ENCODE data around the gene CPNE5. TPM values are rescaled to one million over a fixed set of nuclear protein-coding genes. Genes with fewer than 3 reads are reported as not detected.

CPNE5 gene
- total RNA-seq, 1 donor from 2014 or later: 1.2 TPM

GRCh38 chr6:36694616-36695015 lies 144.6 kb downstream of the CPNE5 start:
- no peaks in the 10 kb centered on the region for H3K36me3 Mint-ChIP-seq
- peaks cover 8% of the 10 kb centered on the region for H3K27me3 Mint-ChIP-seq (ENCODE audit: low read depth)
- no peak overlapping the region for H3K27ac Mint-ChIP-seq
- no peaks in the 10 kb centered on the region for H3K4me1 Mint-ChIP-seq
- no peak for DNase-seq (ENCODE audit: low spot score in 2 of 2, unreplicated experiment in 2 of 2)
- no peak for TF ChIP-seq CTCF (IDR thresholded peaks at IDR 0.05; ENCODE audit: unreplicated experiment)
- H3K4me3 Mint-ChIP-seq: no peak overlapping the region
- peaks cover 8% of the 10 kb centered on the region for H3K9me3 Mint-ChIP-seq

DNA sequence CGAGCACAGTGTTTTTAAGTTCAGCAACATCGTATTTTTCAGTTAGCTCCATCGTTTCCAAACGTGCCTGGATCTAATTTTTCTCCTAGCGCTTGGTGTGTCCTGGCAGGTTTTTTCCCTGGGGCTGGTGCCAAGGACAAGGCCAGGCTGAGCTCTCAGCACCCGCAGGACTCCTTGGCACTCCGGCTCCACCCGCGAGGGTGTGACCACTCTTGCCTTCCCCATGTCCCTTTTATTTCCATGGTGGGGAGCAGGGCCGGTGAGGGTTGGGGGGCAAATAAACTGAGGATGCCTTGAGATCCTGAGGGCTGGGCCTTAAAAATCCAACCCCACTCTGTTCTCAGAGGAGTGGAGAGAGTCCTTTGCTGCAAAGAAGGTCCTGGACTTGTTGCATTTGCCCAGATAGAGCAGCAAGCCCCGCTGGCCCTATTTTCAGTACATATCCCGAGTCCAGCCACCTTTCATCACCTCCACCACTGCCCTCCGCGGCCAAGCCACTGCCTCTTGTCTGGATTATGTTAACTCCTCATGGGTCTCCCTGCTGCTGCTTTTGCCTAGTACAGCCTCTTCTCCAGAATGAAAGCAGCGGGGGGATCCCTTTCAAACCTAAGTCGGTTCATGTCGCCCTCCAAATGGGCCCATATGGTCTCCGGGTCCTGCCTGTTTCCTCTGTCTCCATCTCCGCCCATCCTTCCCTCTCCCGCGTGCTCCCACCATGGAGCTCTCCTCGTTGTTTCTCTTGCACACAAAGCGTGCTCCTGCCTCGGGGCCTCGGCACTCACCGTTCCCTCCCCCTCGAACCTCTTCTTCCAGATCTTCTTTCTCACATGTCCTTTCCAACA lies 146.2 kb downstream of the CPNE5 start:
- Mint-ChIP-seq H3K4me3 (no peak overlapping the region), H3K27me3 (ENCODE audit: low read depth) (no peaks in the 10 kb centered on the region), H3K4me1 (no peaks in the 10 kb centered on the region), H3K36me3 (no peaks in the 10 kb centered on the region), H3K9me3 (peaks cover 8% of the 10 kb centered on the region), H3K27ac (no peak overlapping the region)
- no peak for DNase-seq (ENCODE audit: low spot score in 2 of 2, unreplicated experiment in 2 of 2)
- no peak for TF ChIP-seq CTCF (IDR thresholded peaks at IDR 0.05; ENCODE audit: unreplicated experiment)

DNA sequence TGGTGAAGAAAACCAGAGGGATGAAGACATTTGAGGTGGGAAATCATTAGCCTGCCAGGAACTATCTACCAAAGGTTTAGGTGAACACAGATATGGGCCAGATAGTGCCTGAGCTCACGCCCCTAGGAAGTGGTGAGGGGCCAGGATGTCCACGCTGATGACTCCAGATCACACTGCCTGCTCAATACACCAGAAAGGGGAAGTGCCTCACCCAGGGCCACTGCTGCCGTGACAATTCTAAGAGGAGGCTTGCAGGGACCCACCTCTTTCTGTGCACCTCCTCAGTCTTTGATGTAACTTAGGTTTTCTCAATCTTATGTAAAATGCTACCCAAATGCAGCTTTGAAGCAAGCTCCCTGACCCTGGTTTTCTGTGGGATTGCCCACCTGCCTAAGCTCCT lies 147.0 kb downstream of the CPNE5 start:
- DNase-seq (ENCODE audit: low spot score in 2 of 2, unreplicated experiment in 2 of 2): no peak
- no peaks in the 10 kb centered on the region for H3K36me3 Mint-ChIP-seq
- no peak overlapping the region for H3K27ac Mint-ChIP-seq
- peaks cover 8% of the 10 kb centered on the region for H3K9me3 Mint-ChIP-seq
- H3K4me3 Mint-ChIP-seq: no peak overlapping the region
- TF ChIP-seq CTCF (IDR thresholded peaks at IDR 0.05; ENCODE audit: unreplicated experiment): no peak
- H3K4me1 Mint-ChIP-seq: no peaks in the 10 kb centered on the region
- H3K27me3 Mint-ChIP-seq (ENCODE audit: low read depth): no peaks in the 10 kb centered on the region

DNA sequence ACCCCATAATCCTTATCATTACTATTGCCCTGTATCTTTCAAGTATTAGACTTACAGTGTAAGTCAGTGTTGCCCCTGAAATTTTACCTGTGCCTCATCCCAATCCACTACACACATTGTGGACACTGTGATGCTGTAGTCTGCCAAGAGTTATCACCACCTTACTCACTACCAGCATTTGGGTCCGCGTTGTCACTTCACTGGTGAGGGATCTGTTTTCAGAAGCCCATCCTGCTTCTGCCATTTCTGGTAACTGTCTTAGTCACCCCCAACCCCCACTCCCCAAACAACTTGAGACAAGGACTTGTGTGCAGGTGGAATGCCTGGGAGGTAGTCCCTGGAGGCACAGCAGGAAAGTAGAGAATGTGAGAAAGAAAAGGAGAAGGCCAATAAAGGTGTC lies 147.6 kb downstream of the CPNE5 start:
- Mint-ChIP-seq H3K4me1 (no peaks in the 10 kb centered on the region), H3K4me3 (no peak overlapping the region), H3K36me3 (peaks cover 2% of the 10 kb centered on the region), H3K27ac (no peak overlapping the region), H3K27me3 (ENCODE audit: low read depth) (no peaks in the 10 kb centered on the region), H3K9me3 (peaks cover 8% of the 10 kb centered on the region)
- no peak for DNase-seq (ENCODE audit: low spot score in 2 of 2, unreplicated experiment in 2 of 2)
- no peak for TF ChIP-seq CTCF (IDR thresholded peaks at IDR 0.05; ENCODE audit: unreplicated experiment)

- Mint-ChIP-seq H3K9me3 (peaks cover 8% of the 10 kb centered on the region), H3K27me3 (ENCODE audit: low read depth) (no peaks in the 10 kb centered on the region), H3K36me3 (peaks cover 2% of the 10 kb centered on the region), H3K27ac (no peak overlapping the region), H3K4me1 (no peaks in the 10 kb centered on the region), H3K4me3 (no peak overlapping the region)
- DNase-seq (ENCODE audit: low spot score in 2 of 2, unreplicated experiment in 2 of 2): no peak
- no peak for TF ChIP-seq CTCF (IDR thresholded peaks at IDR 0.05; ENCODE audit: unreplicated experiment)
Observed at GRCh38 chr6:36691011-36691410, 148.2 kb downstream of the CPNE5 start.

Other genes with a start within 250 kb of the CPNE5 start
- gene SRSF3, start 245.1 kb downstream of the CPNE5 start, total RNA-seq: 404 to 411 TPM (median 407 TPM) in 3 replicates
- 54.1 to 57.1 TPM (median 55.2 TPM) in 3 replicates for gene CDKN1A, start 160.7 kb downstream of the CPNE5 start, total RNA-seq
- gene RAB44, start 141.6 kb downstream of the CPNE5 start, total RNA-seq: 0.07 to 0.16 TPM in 2 of 3 replicates, not detected in the other
- gene PPIL1, start 35.4 kb upstream of the CPNE5 start, total RNA-seq: 32.7 to 34.3 TPM (median 34.2 TPM) in 3 replicates
- 39.1 to 42.0 TPM (median 39.7 TPM) in 3 replicates for gene C6orf89, start 46.5 kb upstream of the CPNE5 start, total RNA-seq
- not detected in 3 replicates for gene PI16, start 115.3 kb upstream of the CPNE5 start, total RNA-seq
- gene MTCH1, start 146.8 kb upstream of the CPNE5 start, total RNA-seq: 148 to 153 TPM (median 151 TPM) in 3 replicates
- not detected in 3 replicates for gene FGD2, start 166.2 kb upstream of the CPNE5 start, total RNA-seq